H1 (cell line): ENCODE measurements around the gene B9D2. TPM values are rescaled to one million over a fixed set of nuclear protein-coding genes. Genes with fewer than 3 reads are reported as not detected.

Experiments
- CTCF ChIA-PET: fragments of 300-600 bp; sonication (Branson Sonifier 250); formaldehyde crosslinking; loops from one replicate; lab custom pipeline; 2021; ENCODE audit not compliant: partially characterized antibody; lab: Charles Lee
- POLR2A ChIA-PET: fragments of 300-600 bp; sonication (Branson Sonifier 250); formaldehyde crosslinking; loops from one replicate; lab custom pipeline; 2021; ENCODE audit warnings: inconsistent platforms; ENCODE audit not compliant: partially characterized antibody; lab: Charles Lee
- DNase-seq, 2 experiments: peaks; one replicate each; pipeline versions ENCODE4 v3.0.0 to v3.0.0-alpha.2; 2010 to 2022; ENCODE audit warnings: low spot score in 2 of 2, low read depth in 1 of 2, mixed read lengths in 1 of 2
- FAIRE-seq: peaks from 2 replicates; lab custom pipeline; 2011; peaks lifted over from hg19 to GRCh38; lab: Jason Lieb, UNC
- H2AFZ ChIP-seq: 2 replicates; pipeline ENCODE4 v1.8.1; 2012; ENCODE audit warnings: low read length, inconsistent platforms
- H2AK5ac ChIP-seq: 2 replicates; pipeline ENCODE4 v1.6.1; 2013; ENCODE audit warnings: low read depth, low read length
- H2BK120ac ChIP-seq: replicated peaks from 2 replicates; pipeline ENCODE3; 2013; ENCODE audit warnings: low read depth, low read length, inconsistent platforms
- H2BK12ac ChIP-seq: 2 replicates; pipeline ENCODE4 v1.6.1; 2013; ENCODE audit warnings: low read depth, low read length
- H2BK15ac ChIP-seq: 2 replicates; pipeline ENCODE4 v1.6.1; 2013; ENCODE audit warnings: low read length
- H2BK20ac ChIP-seq: 2 replicates; pipeline ENCODE4 v1.6.1; 2013; ENCODE audit warnings: low read length
- H2BK5ac ChIP-seq: 2 replicates; pipeline ENCODE4 v1.6.1; 2013; ENCODE audit warnings: low read depth, low read length
- H3K14ac ChIP-seq: 2 replicates; pipeline ENCODE4 v1.6.1; 2013; ENCODE audit warnings: inconsistent platforms; ENCODE audit not compliant: insufficient read length
- H3K18ac ChIP-seq: 2 replicates; pipeline ENCODE4 v1.6.1; 2013; ENCODE audit warnings: low read length; ENCODE audit errors: extremely low read depth
- H3K23ac ChIP-seq: 2 replicates; pipeline ENCODE4 v1.6.1; 2013; ENCODE audit warnings: inconsistent platforms; ENCODE audit not compliant: insufficient read length
- H3K23me2 ChIP-seq: 2 replicates; pipeline ENCODE4 v1.6.1; 2013; ENCODE audit warnings: low read depth, low read length
- H3K27ac ChIP-seq: 2 replicates; pipeline ENCODE4 v1.6.1; 2011; ENCODE audit warnings: low read depth, low read length, inconsistent platforms
- H3K27me3 ChIP-seq, 4 experiments: replicated peaks in 1 of 4; 1 replicate in 1 of 4; 2 replicates in 3 of 4; pipeline versions ENCODE4 v1.6.1 to v1.8.1; 2011 to 2013; ENCODE audit warnings: low read length in 3 of 4, mild to moderate bottlenecking in 3 of 4, inconsistent platforms in 2 of 4, mixed read lengths in 2 of 4, moderate library complexity in 1 of 4; ENCODE audit not compliant: control insufficient read depth in 3 of 4, insufficient read depth in 3 of 4; ENCODE audit errors: extremely low read depth in 1 of 4
- H3K36me3 ChIP-seq, 4 experiments: 2 replicates each; pipeline versions ENCODE4 v1.6.1 to v1.8.1; 2011 to 2013; ENCODE audit warnings: mild to moderate bottlenecking in 4 of 4, low read length in 3 of 4, moderate library complexity in 2 of 4, control low read depth in 1 of 4, inconsistent platforms in 1 of 4; ENCODE audit not compliant: insufficient read depth in 4 of 4, control insufficient read depth in 2 of 4
- H3K4ac ChIP-seq: replicated peaks from 2 replicates; pipeline ENCODE3; 2013; ENCODE audit warnings: low read length, low read depth, mixed read lengths, inconsistent platforms; ENCODE audit not compliant: insufficient read length
- H3K4me1 ChIP-seq, 4 experiments: replicated peaks in 1 of 4; 1 replicate in 1 of 4; 2 replicates in 3 of 4; pipeline versions ENCODE4 v1.6.1 to v1.8.1; 2011 to 2013; ENCODE audit warnings: low read length in 3 of 4, inconsistent platforms in 2 of 4, mixed read lengths in 1 of 4; ENCODE audit not compliant: insufficient read depth in 4 of 4, control insufficient read depth in 3 of 4
- H3K4me2 ChIP-seq, 2 experiments: 2 replicates each; pipeline versions ENCODE4 v1.6.1 to v1.8.1; 2011 to 2013; ENCODE audit warnings: low read depth in 2 of 2, low read length in 2 of 2, control low read depth in 1 of 2, inconsistent platforms in 1 of 2, mild to moderate bottlenecking in 1 of 2; ENCODE audit not compliant: insufficient read depth in 1 of 2
- H3K4me3 ChIP-seq, 4 experiments: fragments of 200-600, 300-600 bp in 1 of 4; sonication (generic), shearing (Covaris generic), sonication (Bioruptor Twin) in 1 of 4; 2 replicates each; pipeline versions ENCODE4 v1.5.1 to v1.8.1; 2011 to 2016; ENCODE audit warnings: low read length in 4 of 4, low read depth in 3 of 4, control low read depth in 2 of 4, inconsistent platforms in 2 of 4, mild to moderate bottlenecking in 2 of 4, mixed read lengths in 1 of 4, moderate library complexity in 1 of 4; ENCODE audit not compliant: insufficient read depth in 2 of 4; ENCODE audit errors: extremely low read depth in 1 of 4
- H3K56ac ChIP-seq: replicated peaks from 2 replicates; pipeline ENCODE3; 2013; ENCODE audit warnings: low read depth, mild to moderate bottlenecking, mixed read lengths, low read length, inconsistent platforms; ENCODE audit not compliant: insufficient read length
- H3K79me1 ChIP-seq: 2 replicates; pipeline ENCODE4 v1.6.1; 2013; ENCODE audit warnings: low read depth, low read length, control low read depth
- H3K79me2 ChIP-seq, 2 experiments: 2 replicates each; pipeline versions ENCODE4 v1.6.1 to v1.8.1; 2012 to 2013; ENCODE audit warnings: low read length in 2 of 2, mild to moderate bottlenecking in 2 of 2, inconsistent platforms in 1 of 2; ENCODE audit not compliant: insufficient read depth in 2 of 2, control insufficient read depth in 1 of 2
- H3K9ac ChIP-seq, 4 experiments: replicated peaks in 1 of 4; 1 replicate in 1 of 4; 2 replicates in 3 of 4; pipeline versions ENCODE4 v1.6.1 to v1.8.1; 2011 to 2013; ENCODE audit warnings: low read depth in 3 of 4, low read length in 3 of 4, control low read depth in 2 of 4, mild to moderate bottlenecking in 2 of 4, moderate library complexity in 2 of 4, inconsistent platforms in 1 of 4; ENCODE audit errors: extremely low read depth in 1 of 4
- H3K9me3 ChIP-seq, 2 experiments: 2 replicates each; pipeline versions ENCODE4 v1.6.1 to v1.8.1; 2012 to 2013; ENCODE audit warnings: mild to moderate bottlenecking in 2 of 2, moderate library complexity in 2 of 2, control low read depth in 1 of 2, inconsistent platforms in 1 of 2, low read depth in 1 of 2, low read length in 1 of 2, mixed read lengths in 1 of 2; ENCODE audit not compliant: insufficient read depth in 2 of 2
- H4K20me1 ChIP-seq, 2 experiments: replicated peaks in 1 of 2; 2 replicates each; pipeline versions ENCODE3 to v1.8.1; 2011 to 2013; ENCODE audit warnings: inconsistent platforms in 2 of 2, low read length in 2 of 2, mild to moderate bottlenecking in 1 of 2; ENCODE audit not compliant: insufficient read depth in 2 of 2, control insufficient read depth in 1 of 2
- H4K5ac ChIP-seq: 2 replicates; pipeline ENCODE4 v1.6.1; 2013; ENCODE audit warnings: low read length, low read depth, mixed read lengths, inconsistent platforms; ENCODE audit not compliant: insufficient read length
- H4K8ac ChIP-seq: 2 replicates; pipeline ENCODE4 v1.8.0; 2013; ENCODE audit warnings: mild to moderate bottlenecking, moderate library complexity, low read length, inconsistent platforms; ENCODE audit not compliant: insufficient read depth; ENCODE audit errors: extremely low read depth
- H4K91ac ChIP-seq: replicated peaks from 2 replicates; pipeline ENCODE3; 2013; ENCODE audit warnings: low read length, mixed read lengths, inconsistent platforms; ENCODE audit not compliant: insufficient read length
- WGBS, 2 experiments: shearing (Covaris generic) in 1 of 2; methylation state at CpG; one replicate each; pipeline versions ENCODE4 v1.1.6 to v1.1.7; 2013 to 2015; ENCODE audit warnings: low lambda C conversion rate in 2 of 2, mixed read lengths in 2 of 2, inconsistent platforms in 1 of 2, low coverage in 1 of 2, missing lambda C conversion rate in 1 of 2; ENCODE audit not compliant: insufficient replicate concordance in 2 of 2, insufficient coverage in 1 of 2, insufficient read length in 1 of 2; ENCODE audit errors: extremely low coverage in 1 of 2, missing lambda C conversion rate in 1 of 2; 5-methylcytosine and 5-hydroxymethylcytosine counted together
- polyA plus RNA-seq, 7 experiments: library from polyadenylated mRNA; depleted of rRNA in 3 of 7; stranded (reverse) in 5 of 7; unstranded in 2 of 7; fragments of >200 nt in 5 of 7; fragments of 200-250 nt in 2 of 7; gene quantifications; 1 replicate in 5 of 7; 2 replicates in 1 of 7; 4 replicates in 1 of 7; pipeline versions ENCODE4 v1.2.1 to v1.2.3, GENCODE V29; 2011 to 2013; ENCODE audit warnings: missing spikeins in 2 of 7, mixed read lengths in 2 of 7
- total RNA-seq: library from RNA; stranded (reverse); fragmentation: NEBNext Ultra II Directional; extraction: Animal tissue kit (Norgen Biotek cat#: 25700); gene quantifications from 2 replicates; pipeline ENCODE4 v1.2.1, GENCODE V29; 2021

The B9D2 gene
- total and polyA plus RNA-seq, 2 of the 8 experiments (the other 6 are each of a cell fraction or from before 2014, with no cell fraction given), result 4.9 to 6.3 TPM

DNA sequence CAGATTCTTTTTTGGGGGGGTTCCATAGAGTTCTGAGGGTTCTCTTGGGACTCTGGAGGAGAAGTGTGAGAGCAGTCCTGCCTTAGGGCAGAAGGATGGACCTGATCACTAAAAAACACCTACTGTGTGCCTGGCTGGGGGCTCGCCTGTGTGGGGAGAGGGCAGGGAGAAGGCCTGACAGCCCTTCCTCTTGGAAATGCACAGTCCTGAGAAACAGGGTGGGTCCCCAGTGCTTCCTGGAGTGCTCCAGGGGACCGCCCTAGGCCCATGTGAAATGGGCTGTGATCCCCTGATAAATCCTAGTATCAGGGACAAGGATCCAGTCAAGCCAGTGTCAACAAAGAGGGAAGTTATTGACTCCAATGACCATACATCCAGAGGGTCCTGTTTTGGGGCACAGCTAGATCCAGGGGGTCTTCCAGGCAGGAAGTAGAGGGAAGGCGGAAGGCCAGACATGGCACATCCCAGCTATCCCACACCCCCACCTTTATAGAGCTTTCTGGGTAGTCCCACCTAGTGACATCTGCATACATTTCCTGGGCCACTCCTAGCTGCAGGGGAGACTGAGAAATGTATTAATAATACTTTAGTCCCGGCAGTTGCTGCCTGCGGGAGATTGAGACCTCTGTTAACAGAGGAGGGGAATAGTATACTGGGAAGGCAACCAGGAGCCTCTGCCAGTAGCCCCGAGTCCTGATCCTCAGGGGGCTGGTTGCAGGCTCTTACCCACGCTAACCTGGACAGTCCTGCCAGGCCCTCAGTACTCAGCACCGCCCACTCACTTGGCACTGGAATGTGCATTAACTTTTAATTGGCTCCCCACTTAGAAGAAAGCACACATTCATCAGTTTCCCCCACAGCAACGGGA lies 47.4 kb upstream of the B9D2 start:
- peaks cover 0 to 5% of the 10 kb centered on the region in 2 experiments for H4K20me1 ChIP-seq
- H2AFZ ChIP-seq, result no peak overlapping the region
- WGBS, 2 experiments, result 69% methylated on average over 9 of the region's 9 CpGs; no CpG with 5 or more reads in 1 of the 2 experiments
- H3K36me3 ChIP-seq, result peaks cover 2 to 9% (median 4%) of the 10 kb centered on the region in 4 experiments; a peak in 4 of 8 replicates
- H2BK120ac ChIP-seq, result no peak overlapping the region
- no peak overlapping the region for H3K14ac ChIP-seq
- POLR2A ChIA-PET, result interaction anchor here (1.6 kb wide), 1 partner anchor 17 kb away, joined by 5 read pairs; no protein-coding TSS in a partner anchor
- DNase-seq (no peak), FAIRE-seq (no peak)
- no peak overlapping the region for H4K5ac ChIP-seq
- no peak overlapping the region for H3K4me2 ChIP-seq
- no peak overlapping the region for H2AK5ac ChIP-seq
- H3K27me3 ChIP-seq, result no peaks in the 10 kb centered on the region; a peak in 1 of 7 replicates
- no peak overlapping the region for H3K56ac ChIP-seq
- no peak overlapping the region for H2BK20ac ChIP-seq
- H3K4me3 ChIP-seq, result no peak overlapping the region
- H3K79me1 ChIP-seq, result no peaks in the 10 kb centered on the region
- H3K4ac ChIP-seq, result no peak overlapping the region
- no peak overlapping the region for H3K18ac ChIP-seq
- H3K9me3 ChIP-seq, result no peaks in the 10 kb centered on the region
- H3K9ac ChIP-seq, result no peak overlapping the region
- H3K79me2 ChIP-seq, result no peaks in the 10 kb centered on the region
- H4K91ac ChIP-seq, result no peak overlapping the region
- no peak overlapping the region for H2BK12ac ChIP-seq
- CTCF ChIA-PET, result no interaction called here
- H2BK15ac ChIP-seq, result no peak overlapping the region
- H3K23me2 ChIP-seq, result no peaks in the 10 kb centered on the region
- H3K27ac ChIP-seq, result no peak overlapping the region
- H3K23ac ChIP-seq, result no peak overlapping the region
- H2BK5ac ChIP-seq, result no peak overlapping the region
- no peak overlapping the region for H4K8ac ChIP-seq
- H3K4me1 ChIP-seq, result peaks cover 0 to 5% (median 1%) of the 10 kb centered on the region in 4 experiments; a peak in 5 of 7 replicates
